CD14-positive monocyte (primary cell): ENCODE data around the gene WDR26. TPM values are rescaled to one million over a fixed set of nuclear protein-coding genes. Genes with fewer than 3 reads are reported as not detected.

Experiments
- DNase-seq, 3 donors: peaks; one replicate each; pipeline ENCODE4 v3.0.0-alpha.2; 2011 to 2022
- H2AFZ ChIP-seq: 2 replicates; pipeline ENCODE4 v1.6.0; 2012; ENCODE audit warnings: mild to moderate bottlenecking, low read depth, low read length, inconsistent platforms; ENCODE audit not compliant: insufficient read depth, poor library complexity, severe bottlenecking
- H3K27ac ChIP-seq, 2 donors: 1 replicate in 1 of 2; 2 replicates in 1 of 2; pipeline ENCODE4 v1.5.1; 2012 to 2013; ENCODE audit warnings: low read length in 2 of 2, control low read depth in 1 of 2, inconsistent platforms in 1 of 2, low read depth in 1 of 2, mild to moderate bottlenecking in 1 of 2
- H3K27me3 ChIP-seq, 2 donors: one replicate each; pipeline versions ENCODE4 v1.6.0 to v1.6.1; 2011 to 2013; ENCODE audit warnings: low read length in 2 of 2; ENCODE audit not compliant: control insufficient read depth in 2 of 2, insufficient read depth in 2 of 2
- H3K36me3 ChIP-seq, 2 donors: replicated peaks in 1 of 2; 1 replicate in 1 of 2; 2 replicates in 1 of 2; pipeline versions ENCODE4 v1.5.1 to v1.6.1; 2012 to 2013; ENCODE audit warnings: low read length in 2 of 2, control low read depth in 1 of 2, inconsistent platforms in 1 of 2, mild to moderate bottlenecking in 1 of 2; ENCODE audit not compliant: insufficient read depth in 2 of 2, control insufficient read depth in 1 of 2
- H3K4me1 ChIP-seq, 2 donors: 1 replicate in 1 of 2; 2 replicates in 1 of 2; pipeline versions ENCODE4 v1.5.1 to v1.6.1; 2012 to 2013; ENCODE audit warnings: low read length in 2 of 2, control low read depth in 1 of 2, inconsistent platforms in 1 of 2, mild to moderate bottlenecking in 1 of 2, moderate library complexity in 1 of 2; ENCODE audit not compliant: insufficient read depth in 2 of 2, control insufficient read depth in 1 of 2
- H3K4me2 ChIP-seq: replicated peaks from 2 replicates; pipeline ENCODE3; 2012; ENCODE audit warnings: low read length, moderate library complexity, mild to moderate bottlenecking; ENCODE audit not compliant: poor library complexity, severe bottlenecking; ENCODE audit errors: extremely low read depth
- H3K4me3 ChIP-seq, 3 experiments: fragments of 200-600 bp in 1 of 3; sonication (generic) in 1 of 3; replicated peaks in 1 of 3; 1 replicate in 2 of 3; 2 replicates in 1 of 3; pipeline ENCODE4 v1.5.1; 2011 to 2013; ENCODE audit warnings: low read length in 3 of 3, mild to moderate bottlenecking in 3 of 3, control low read depth in 2 of 3, low read depth in 2 of 3, inconsistent platforms in 1 of 3, moderate library complexity in 1 of 3
- H3K79me2 ChIP-seq: 2 replicates; pipeline ENCODE4 v1.6.0; 2012; ENCODE audit warnings: mild to moderate bottlenecking, control low read depth, inconsistent platforms, low read length, moderate library complexity; ENCODE audit not compliant: insufficient read depth
- H3K9ac ChIP-seq: 2 replicates; pipeline ENCODE4 v1.6.0; 2017; ENCODE audit warnings: low read length, mild to moderate bottlenecking; ENCODE audit not compliant: insufficient read depth, poor library complexity, severe bottlenecking
- H3K9me3 ChIP-seq, 2 donors: replicated peaks in 1 of 2; 1 replicate in 1 of 2; 2 replicates in 1 of 2; pipeline versions ENCODE4 v1.5.1 to v1.6.1; 2012 to 2013; ENCODE audit warnings: low read length in 2 of 2, control low read depth in 1 of 2; ENCODE audit not compliant: control insufficient read depth in 1 of 2, insufficient read depth in 1 of 2
- H4K20me1 ChIP-seq: 2 replicates; pipeline ENCODE4 v1.6.0; 2012; ENCODE audit warnings: mild to moderate bottlenecking, low read length, control low read depth, moderate library complexity; ENCODE audit not compliant: insufficient read depth
- H3K27ac Mint-ChIP-seq, 7 donors: one replicate each; pipeline ENCODE4 v1.8.0; 2020; ENCODE audit warnings: mild to moderate bottlenecking in 7 of 7, mixed read lengths in 7 of 7, moderate library complexity in 6 of 7, inconsistent platforms in 2 of 7
- H3K27me3 Mint-ChIP-seq, 3 donors: one replicate each; pipeline ENCODE4 v1.8.0; 2021 to 2022; ENCODE audit warnings: low read depth in 3 of 3, mild to moderate bottlenecking in 3 of 3, mixed read lengths in 3 of 3, moderate library complexity in 3 of 3, inconsistent platforms in 1 of 3
- H3K36me3 Mint-ChIP-seq, 2 donors: one replicate each; pipeline ENCODE4 v1.8.0; 2020; ENCODE audit warnings: mixed read lengths in 2 of 2, inconsistent platforms in 1 of 2, mild to moderate bottlenecking in 1 of 2
- H3K4me1 Mint-ChIP-seq: one replicate; pipeline ENCODE4 v1.8.0; 2020; ENCODE audit warnings: mild to moderate bottlenecking, mixed read lengths
- H3K4me3 Mint-ChIP-seq, 2 donors: one replicate each; pipeline ENCODE4 v1.8.0; 2020; ENCODE audit warnings: mild to moderate bottlenecking in 2 of 2, mixed read lengths in 2 of 2, moderate library complexity in 1 of 2
- H3K9me3 Mint-ChIP-seq, 7 donors: one replicate each; pipeline ENCODE4 v1.8.0; 2020 to 2022; ENCODE audit warnings: mixed read lengths in 7 of 7, mild to moderate bottlenecking in 6 of 7, moderate library complexity in 6 of 7, inconsistent platforms in 2 of 7
- WGBS: methylation state at CpG from one replicate; pipeline ENCODE4 v1.1.5; 2013; ENCODE audit warnings: missing lambda C conversion rate; ENCODE audit not compliant: insufficient coverage; 5-methylcytosine and 5-hydroxymethylcytosine counted together
- intact Hi-C, 2 donors: fragments of 100-400 bp; cut with micrococcal nuclease; formaldehyde crosslinking; loops; one replicate each; pipeline versions ENCODE4 v1.15.0 to v1.15.1; 2023
- polyA plus RNA-seq, 3 donors: library from polyadenylated mRNA; depleted of rRNA in 1 of 3; unstranded in 2 of 3; stranded (reverse) in 1 of 3; fragments of 300-500 nt in 2 of 3; fragments of >200 nt in 1 of 3; fragmentation: Illumina TruSeq in 2 of 3; gene quantifications; 1 replicate in 2 of 3; 2 replicates in 1 of 3; pipeline ENCODE4 v1.2.3, GENCODE V29; 2012 to 2021
- TF ChIP-seq, protein P1 (sequence below): fragments of 200-600 bp; IDR thresholded peaks from one replicate; pipeline ENCODE4 v1.8.0; 2022; ENCODE audit warnings: antibody characterized with exemption, mild to moderate bottlenecking

Gene WDR26
- polyA plus RNA-seq, 3 donors: 2.7 to 59.4 (median 4.0) TPM

DNA sequence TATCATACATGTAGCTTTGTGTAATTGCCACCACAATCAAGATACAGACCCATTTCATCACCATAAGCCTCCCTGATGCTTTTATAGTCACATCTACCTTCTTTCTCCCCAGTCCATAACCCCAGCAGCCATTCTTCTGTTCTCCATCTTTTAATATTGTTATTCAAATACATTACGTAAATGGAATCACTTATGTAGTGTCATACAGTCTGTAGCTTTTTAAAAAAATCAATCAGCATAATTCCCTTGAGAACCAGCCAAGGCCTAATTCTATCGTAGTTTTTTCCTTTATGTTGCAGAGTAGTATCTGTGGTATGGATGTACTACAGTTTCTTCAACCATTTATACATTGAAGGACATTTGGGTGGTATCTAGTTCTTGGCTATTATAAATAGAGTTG lies 31.6 kb upstream of the WDR26 start:
- Histone ChIP-seq H3K4me2 (no peak overlapping the region), H3K4me1 (no peaks in the 10 kb centered on the region), H3K36me3 (no peaks in the 10 kb centered on the region), H3K4me3 (no peak overlapping the region), H2AFZ (no peak overlapping the region), H4K20me1 (no peaks in the 10 kb centered on the region), H3K27ac (no peak overlapping the region), H3K9ac (no peak overlapping the region), H3K27me3 (no peaks in the 10 kb centered on the region), H3K79me2 (no peaks in the 10 kb centered on the region), H3K9me3 (no peaks in the 10 kb centered on the region)
- TF ChIP-seq, protein P1, sequence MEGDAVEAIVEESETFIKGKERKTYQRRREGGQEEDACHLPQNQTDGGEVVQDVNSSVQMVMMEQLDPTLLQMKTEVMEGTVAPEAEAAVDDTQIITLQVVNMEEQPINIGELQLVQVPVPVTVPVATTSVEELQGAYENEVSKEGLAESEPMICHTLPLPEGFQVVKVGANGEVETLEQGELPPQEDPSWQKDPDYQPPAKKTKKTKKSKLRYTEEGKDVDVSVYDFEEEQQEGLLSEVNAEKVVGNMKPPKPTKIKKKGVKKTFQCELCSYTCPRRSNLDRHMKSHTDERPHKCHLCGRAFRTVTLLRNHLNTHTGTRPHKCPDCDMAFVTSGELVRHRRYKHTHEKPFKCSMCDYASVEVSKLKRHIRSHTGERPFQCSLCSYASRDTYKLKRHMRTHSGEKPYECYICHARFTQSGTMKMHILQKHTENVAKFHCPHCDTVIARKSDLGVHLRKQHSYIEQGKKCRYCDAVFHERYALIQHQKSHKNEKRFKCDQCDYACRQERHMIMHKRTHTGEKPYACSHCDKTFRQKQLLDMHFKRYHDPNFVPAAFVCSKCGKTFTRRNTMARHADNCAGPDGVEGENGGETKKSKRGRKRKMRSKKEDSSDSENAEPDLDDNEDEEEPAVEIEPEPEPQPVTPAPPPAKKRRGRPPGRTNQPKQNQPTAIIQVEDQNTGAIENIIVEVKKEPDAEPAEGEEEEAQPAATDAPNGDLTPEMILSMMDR: no peak
- Mint-ChIP-seq H3K4me1 (no peaks in the 10 kb centered on the region), H3K36me3 (no peaks in the 10 kb centered on the region), H3K9me3 (peaks cover 0 to 6% (median 3%) of the 10 kb centered on the region in 7 donors), H3K27ac (peak overlapping the region in 1 of 7 donors; percentile 68), H3K4me3 (no peak overlapping the region), H3K27me3 (peaks cover 0 to 3% (median 0%) of the 10 kb centered on the region in 3 donors)
- no CpG with 5 or more reads among the region's 2 CpGs for WGBS
- intact Hi-C loops: no loop called here
- DNase-seq: no peak

DNA sequence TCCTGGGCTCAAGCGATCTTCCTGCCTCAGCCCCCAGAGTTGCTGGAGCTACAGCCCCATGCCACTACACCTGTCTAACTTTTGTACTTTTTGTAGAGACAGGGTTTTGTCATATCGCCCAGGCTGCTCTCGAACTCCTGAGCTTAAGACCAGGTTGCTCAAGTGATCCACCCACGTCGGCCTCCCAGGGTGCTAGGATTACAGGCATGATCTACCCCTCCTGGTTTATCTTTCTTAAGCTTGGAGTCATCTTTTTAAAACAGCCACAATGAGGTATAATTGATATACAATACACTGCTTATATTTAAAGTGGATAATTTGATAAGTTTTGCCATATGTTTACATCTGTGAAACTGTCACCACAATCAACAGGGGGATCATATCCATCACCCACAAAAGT lies 25.4 kb upstream of the WDR26 start:
- Histone ChIP-seq H2AFZ (no peak overlapping the region), H3K4me3 (no peak overlapping the region), H3K79me2 (no peaks in the 10 kb centered on the region), H3K27ac (no peak overlapping the region), H3K9me3 (no peaks in the 10 kb centered on the region), H3K36me3 (no peaks in the 10 kb centered on the region), H3K9ac (no peak overlapping the region), H3K4me2 (no peak overlapping the region), H4K20me1 (no peaks in the 10 kb centered on the region), H3K4me1 (peaks cover 19 to 27% of the 10 kb centered on the region in 2 donors), H3K27me3 (no peaks in the 10 kb centered on the region)
- H3K27me3 Mint-ChIP-seq: peaks cover 0 to 6% (median 2%) of the 10 kb centered on the region in 3 donors
- TF ChIP-seq, protein P1: no peak
- no peaks in the 10 kb centered on the region for H3K36me3 Mint-ChIP-seq
- peaks cover 25% of the 10 kb centered on the region for H3K4me1 Mint-ChIP-seq
- WGBS: 100% methylated on average over 1 of the region's 5 CpGs
- intact Hi-C loops: no loop called here
- H3K4me3 Mint-ChIP-seq: no peak overlapping the region
- no peak overlapping the region for H3K27ac Mint-ChIP-seq
- H3K9me3 Mint-ChIP-seq: no peaks in the 10 kb centered on the region
- no peak for DNase-seq
